Mammary epithelial cell (primary cell): ENCODE measurements around the gene SLC26A9.

Experiments used
- EZH2 ChIP-seq: IDR thresholded peaks from 2 replicates; pipeline ENCODE4 v1.6.1; 2012; ENCODE audit warnings: low read length, inconsistent platforms, borderline replicate concordance
- TF ChIP-seq, protein P1 (sequence below), 2 donors: IDR thresholded peaks in 1 of 2; conservative IDR thresholded peaks in 1 of 2; 2 replicates each; pipeline ENCODE4 v1.5.1; 2011 to 2012; ENCODE audit warnings: inconsistent platforms in 2 of 2, low read length in 2 of 2, mild to moderate bottlenecking in 2 of 2, control low read depth in 1 of 2, low read depth in 1 of 2; ENCODE audit not compliant: insufficient read depth in 1 of 2; ENCODE audit errors: extremely low read depth in 1 of 2

DNA sequence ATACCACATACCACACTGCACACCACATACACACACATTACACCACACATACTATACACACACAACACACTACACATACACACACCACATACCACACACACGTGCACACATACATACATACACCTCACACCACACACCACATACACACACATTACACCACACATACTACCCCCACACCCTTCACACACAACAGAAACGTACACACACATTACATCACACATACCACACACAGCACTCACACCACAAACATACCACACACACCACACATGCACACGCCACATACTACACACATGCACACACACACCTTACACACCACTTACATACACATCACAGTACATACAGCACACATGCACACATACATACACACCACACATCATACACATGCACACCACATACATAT lies 31.5 kb upstream of the SLC26A9 start:
- TF ChIP-seq, protein P1, sequence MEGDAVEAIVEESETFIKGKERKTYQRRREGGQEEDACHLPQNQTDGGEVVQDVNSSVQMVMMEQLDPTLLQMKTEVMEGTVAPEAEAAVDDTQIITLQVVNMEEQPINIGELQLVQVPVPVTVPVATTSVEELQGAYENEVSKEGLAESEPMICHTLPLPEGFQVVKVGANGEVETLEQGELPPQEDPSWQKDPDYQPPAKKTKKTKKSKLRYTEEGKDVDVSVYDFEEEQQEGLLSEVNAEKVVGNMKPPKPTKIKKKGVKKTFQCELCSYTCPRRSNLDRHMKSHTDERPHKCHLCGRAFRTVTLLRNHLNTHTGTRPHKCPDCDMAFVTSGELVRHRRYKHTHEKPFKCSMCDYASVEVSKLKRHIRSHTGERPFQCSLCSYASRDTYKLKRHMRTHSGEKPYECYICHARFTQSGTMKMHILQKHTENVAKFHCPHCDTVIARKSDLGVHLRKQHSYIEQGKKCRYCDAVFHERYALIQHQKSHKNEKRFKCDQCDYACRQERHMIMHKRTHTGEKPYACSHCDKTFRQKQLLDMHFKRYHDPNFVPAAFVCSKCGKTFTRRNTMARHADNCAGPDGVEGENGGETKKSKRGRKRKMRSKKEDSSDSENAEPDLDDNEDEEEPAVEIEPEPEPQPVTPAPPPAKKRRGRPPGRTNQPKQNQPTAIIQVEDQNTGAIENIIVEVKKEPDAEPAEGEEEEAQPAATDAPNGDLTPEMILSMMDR (conservative IDR thresholded peaks at IDR 0.05 in 1 of 2, IDR thresholded peaks at IDR 0.05 in 1 of 2; ENCODE audit: extremely low read depth in 1 of 2, insufficient read depth in 1 of 2, low read depth in 1 of 2, low read length in 2 of 2), result no peak
- no peak for TF ChIP-seq EZH2
